ENCODE measurements around the gene CAMSAP2. TPM values are rescaled to one million over a fixed set of nuclear protein-coding genes. Genes with fewer than 3 reads are reported as not detected.
A peak's percentile ranks its signal among the peaks of the same experiment; 100 is the strongest.

CAMSAP2 gene
- total RNA-seq, 1 donor from 2014 or later, result 10.6 TPM

- TF ChIP-seq CTCF (conservative IDR thresholded peaks at IDR 0.05; ENCODE audit: low read depth, low read length), result peak; percentile 47
- DNase-seq (ENCODE audit: low read depth), result no peak
- peak within 1 kb of the TSS; percentile 66 for H3K4me3 ChIP-seq (ENCODE audit: low read depth, low read length)
Observed at GRCh38 chr1:200894712-200895442, 156.2 kb downstream of the CAMSAP2 start, which contains the start of gene INAVA. Gene INAVA (plus strand): TSS chr1:200894900. CDS start chr1:200898401, 3,501 bp downstream.

- no peak for DNase-seq (ENCODE audit: low read depth)
- TF ChIP-seq CTCF (conservative IDR thresholded peaks at IDR 0.05; ENCODE audit: low read depth, low read length), result no peak
- peak overlapping the region; percentile 66 for H3K4me3 ChIP-seq (ENCODE audit: low read depth, low read length)
Observed at GRCh38 chr1:200895443-200895789, 156.7 kb downstream of the CAMSAP2 start.

GRCh38 chr1:200895801-200896530 lies 157.3 kb downstream of the CAMSAP2 start:
- peak overlapping the region; percentile 66 for H3K4me3 ChIP-seq (ENCODE audit: low read depth, low read length)
- TF ChIP-seq CTCF (conservative IDR thresholded peaks at IDR 0.05; ENCODE audit: low read depth, low read length), result no peak
- no peak for DNase-seq (ENCODE audit: low read depth)

- H3K4me3 ChIP-seq (ENCODE audit: low read depth, low read length), result peak overlapping the region; percentile 66
- TF ChIP-seq CTCF (conservative IDR thresholded peaks at IDR 0.05; ENCODE audit: low read depth, low read length), result no peak
- peak; percentile 67 for DNase-seq (ENCODE audit: low read depth)
Observed at GRCh38 chr1:200896531-200897196, 158.0 kb downstream of the CAMSAP2 start.

GRCh38 chr1:200897259-200897658 lies 158.6 kb downstream of the CAMSAP2 start:
- peak overlapping the region; percentile 66 for H3K4me3 ChIP-seq (ENCODE audit: low read depth, low read length)
- TF ChIP-seq CTCF (conservative IDR thresholded peaks at IDR 0.05; ENCODE audit: low read depth, low read length), result no peak
- no peak for DNase-seq (ENCODE audit: low read depth)

GRCh38 chr1:200899015-200899386 lies 160.3 kb downstream of the CAMSAP2 start:
- TF ChIP-seq CTCF (conservative IDR thresholded peaks at IDR 0.05; ENCODE audit: low read depth, low read length), result no peak
- no peak for DNase-seq (ENCODE audit: low read depth)
- no peak overlapping the region for H3K4me3 ChIP-seq (ENCODE audit: low read depth, low read length)
